HG03460 (cell line): ENCODE measurements around the gene HSD17B1.

ENCODE experiments used
- ATAC-seq: cut with Tn5 transposase; IDR thresholded peaks from one replicate; pipeline ENCODE4 v1.9.1; 2021; ENCODE audit not compliant: unreplicated experiment

The HSD17B1 gene

DNA sequence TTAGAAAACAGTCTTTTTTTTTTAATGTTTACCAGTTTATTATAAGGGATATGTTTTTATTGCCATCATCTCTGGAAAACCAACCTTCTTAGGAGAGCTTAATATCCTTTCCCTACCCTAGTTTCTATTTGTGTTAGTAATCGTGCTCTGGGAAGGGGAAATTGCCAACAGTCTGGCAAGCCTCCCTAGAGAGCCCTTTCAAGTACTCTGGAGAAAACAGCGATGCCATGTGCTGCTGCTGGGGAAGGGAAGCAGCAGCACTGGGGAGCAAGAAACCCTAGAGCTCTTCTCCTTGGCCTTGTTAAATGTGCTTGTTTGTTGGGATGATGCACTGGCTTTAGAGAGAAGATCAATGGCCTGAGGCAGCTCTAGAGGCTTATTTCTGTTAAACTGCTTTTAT, 46.2 kb downstream of the HSD17B1 start:
- ATAC-seq: no peak

DNA sequence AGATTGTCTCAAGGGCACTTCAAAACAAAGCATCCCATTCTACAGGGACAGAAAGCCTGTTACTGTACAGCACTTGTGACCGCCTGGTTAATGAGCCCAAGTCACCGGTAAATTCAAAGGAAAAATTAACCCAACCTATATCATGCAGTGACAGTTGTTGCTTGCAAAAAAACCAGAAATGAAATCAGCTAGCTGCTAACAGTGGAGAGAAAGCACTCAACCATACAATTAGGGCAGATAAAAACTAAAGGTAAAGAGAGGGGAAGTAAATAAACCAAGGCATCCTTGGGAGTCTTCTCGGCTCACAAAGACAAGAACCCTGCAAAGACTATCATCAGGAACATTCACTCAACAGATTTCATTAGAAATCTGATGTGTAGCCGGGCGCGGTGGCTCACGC, 50.6 kb downstream of the HSD17B1 start:
- no peak for ATAC-seq
